ENCODE measurements around the gene CHMP3. TPM values are rescaled to one million over a fixed set of nuclear protein-coding genes. Genes with fewer than 3 reads are reported as not detected.
"Not testable (repeated sequence)": the region's sequence is repeated elsewhere in the genome, so short reads cannot be mapped to it uniquely, and the experiment has no call there.

The CHMP3 gene
- total RNA-seq, 2 donors from 2014 or later, result 53.9 to 70.2 TPM

GRCh38 chr2:86544278-86545099 lies 18.8 kb downstream of the CHMP3 start:
- not testable (repeated sequence) for H3K4me3 Mint-ChIP-seq; ATAC-seq; H3K9me3 ChIP-seq (ENCODE audit: control insufficient read depth, low read length, poor library complexity, severe bottlenecking); DNase-seq; H3K27me3 Mint-ChIP-seq; H3K4me1 Mint-ChIP-seq; H3K36me3 Mint-ChIP-seq (ENCODE audit: low read depth); H3K27ac Mint-ChIP-seq

GRCh38 chr2:86543793-86544192 lies 19.4 kb downstream of the CHMP3 start:
- peaks cover 5% of the 10 kb centered on the region for H3K36me3 Mint-ChIP-seq (ENCODE audit: low read depth)
- H3K27ac Mint-ChIP-seq, result no peak overlapping the region
- ATAC-seq (no peak), DNase-seq (no peak)
- H3K27me3 Mint-ChIP-seq, result no peaks in the 10 kb centered on the region
- peaks cover 5% of the 10 kb centered on the region for H3K4me1 Mint-ChIP-seq
- no peak overlapping the region for H3K4me3 Mint-ChIP-seq
- no peaks in the 10 kb centered on the region for H3K9me3 ChIP-seq (ENCODE audit: control insufficient read depth, low read length, poor library complexity, severe bottlenecking)

GRCh38 chr2:86543335-86543734 lies 19.9 kb downstream of the CHMP3 start:
- Mint-ChIP-seq H3K27ac (no peak overlapping the region), H3K4me1 (peaks cover 5% of the 10 kb centered on the region)

GRCh38 chr2:86542814-86543213 lies 20.4 kb downstream of the CHMP3 start:
- DNase-seq (no peak), ATAC-seq (no peak)
- H3K9me3 ChIP-seq (ENCODE audit: control insufficient read depth, low read length, poor library complexity, severe bottlenecking), result no peaks in the 10 kb centered on the region
- peaks cover 2% of the 10 kb centered on the region for H3K36me3 Mint-ChIP-seq (ENCODE audit: low read depth)
- no peak overlapping the region for H3K4me3 Mint-ChIP-seq
- no peak overlapping the region for H3K27ac Mint-ChIP-seq
- no peaks in the 10 kb centered on the region for H3K27me3 Mint-ChIP-seq
- peaks cover 5% of the 10 kb centered on the region for H3K4me1 Mint-ChIP-seq

More at GRCh38 chr2:86543335-86543734, 19.9 kb downstream of the CHMP3 start:
- no peak for DNase-seq
- H3K9me3 ChIP-seq (ENCODE audit: control insufficient read depth, low read length, poor library complexity, severe bottlenecking), result no peaks in the 10 kb centered on the region
- peaks cover 2% of the 10 kb centered on the region for H3K36me3 Mint-ChIP-seq (ENCODE audit: low read depth)
- no peak overlapping the region for H3K4me3 Mint-ChIP-seq
- no peak for ATAC-seq
- H3K27me3 Mint-ChIP-seq, result no peaks in the 10 kb centered on the region

GRCh38 chr2:86541334-86541733 lies 21.9 kb downstream of the CHMP3 start:
- no peak for ATAC-seq
- no peak overlapping the region for H3K27ac Mint-ChIP-seq
- peaks cover 5% of the 10 kb centered on the region for H3K4me1 Mint-ChIP-seq
- no peak overlapping the region for H3K4me3 Mint-ChIP-seq
- no peaks in the 10 kb centered on the region for H3K9me3 ChIP-seq (ENCODE audit: control insufficient read depth, low read length, poor library complexity, severe bottlenecking)
- H3K27me3 Mint-ChIP-seq, result no peaks in the 10 kb centered on the region
- no peak for DNase-seq
- peaks cover 6% of the 10 kb centered on the region for H3K36me3 Mint-ChIP-seq (ENCODE audit: low read depth)

GRCh38 chr2:86533589-86533988 lies 29.7 kb downstream of the CHMP3 start:
- Mint-ChIP-seq H3K27me3 (no peaks in the 10 kb centered on the region), H3K4me3 (peak overlapping the region; percentile 22), H3K4me1 (peaks cover 14% of the 10 kb centered on the region), H3K27ac (no peak overlapping the region), H3K36me3 (ENCODE audit: low read depth) (peaks cover 6% of the 10 kb centered on the region)
- no peaks in the 10 kb centered on the region for H3K9me3 ChIP-seq (ENCODE audit: control insufficient read depth, low read length, poor library complexity, severe bottlenecking)
- DNase-seq (no peak), ATAC-seq (no peak)

GRCh38 chr2:86525421-86526340 lies 37.6 kb downstream of the CHMP3 start:
- H3K27ac Mint-ChIP-seq, result no peak overlapping the region
- H3K4me3 Mint-ChIP-seq, result no peak overlapping the region
- H3K27me3 Mint-ChIP-seq, result no peaks in the 10 kb centered on the region
- ATAC-seq (no peak), DNase-seq (no peak)
- H3K36me3 Mint-ChIP-seq (ENCODE audit: low read depth), result peaks cover 4% of the 10 kb centered on the region
- H3K4me1 Mint-ChIP-seq, result peaks cover 5% of the 10 kb centered on the region
- H3K9me3 ChIP-seq (ENCODE audit: control insufficient read depth, low read length, poor library complexity, severe bottlenecking), result no peaks in the 10 kb centered on the region

- DNase-seq (no peak), ATAC-seq (no peak)
- Mint-ChIP-seq H3K4me3 (no peak overlapping the region), H3K27ac (no peak overlapping the region), H3K36me3 (ENCODE audit: low read depth) (peaks cover 2% of the 10 kb centered on the region), H3K4me1 (peaks cover 2% of the 10 kb centered on the region), H3K27me3 (no peaks in the 10 kb centered on the region)
- H3K9me3 ChIP-seq (ENCODE audit: control insufficient read depth, low read length, poor library complexity, severe bottlenecking), result no peaks in the 10 kb centered on the region
Measured at GRCh38 chr2:86523491-86523890, 39.8 kb downstream of the CHMP3 start.

GRCh38 chr2:86522711-86523110 lies 40.5 kb downstream of the CHMP3 start:
- no peak overlapping the region for H3K4me3 Mint-ChIP-seq
- no peaks in the 10 kb centered on the region for H3K9me3 ChIP-seq (ENCODE audit: control insufficient read depth, low read length, poor library complexity, severe bottlenecking)
- H3K4me1 Mint-ChIP-seq, result peaks cover 2% of the 10 kb centered on the region
- H3K36me3 Mint-ChIP-seq (ENCODE audit: low read depth), result peaks cover 2% of the 10 kb centered on the region
- DNase-seq (no peak), ATAC-seq (no peak)
- H3K27ac Mint-ChIP-seq, result no peak overlapping the region
- no peaks in the 10 kb centered on the region for H3K27me3 Mint-ChIP-seq

GRCh38 chr2:86521922-86522321 lies 41.3 kb downstream of the CHMP3 start:
- Mint-ChIP-seq H3K4me3 (no peak overlapping the region), H3K27ac (no peak overlapping the region), H3K4me1 (peaks cover 2% of the 10 kb centered on the region), H3K27me3 (no peaks in the 10 kb centered on the region), H3K36me3 (ENCODE audit: low read depth) (peaks cover 2% of the 10 kb centered on the region)
- no peak for ATAC-seq
- no peak for DNase-seq
- H3K9me3 ChIP-seq (ENCODE audit: control insufficient read depth, low read length, poor library complexity, severe bottlenecking), result no peaks in the 10 kb centered on the region

- Mint-ChIP-seq H3K36me3 (ENCODE audit: low read depth) (no peaks in the 10 kb centered on the region), H3K27ac (no peak overlapping the region), H3K4me3 (no peak overlapping the region), H3K27me3 (no peaks in the 10 kb centered on the region), H3K4me1 (no peaks in the 10 kb centered on the region)
- H3K9me3 ChIP-seq (ENCODE audit: control insufficient read depth, low read length, poor library complexity, severe bottlenecking), result no peaks in the 10 kb centered on the region
- DNase-seq (no peak), ATAC-seq (no peak)
Measured at GRCh38 chr2:86520153-86520552, 43.1 kb downstream of the CHMP3 start.

- ATAC-seq (no peak), DNase-seq (no peak)
- H3K27ac Mint-ChIP-seq, result no peak overlapping the region
- H3K4me3 Mint-ChIP-seq, result no peak overlapping the region
- no peaks in the 10 kb centered on the region for H3K27me3 Mint-ChIP-seq
- H3K9me3 ChIP-seq (ENCODE audit: control insufficient read depth, low read length, poor library complexity, severe bottlenecking), result no peaks in the 10 kb centered on the region
- H3K4me1 Mint-ChIP-seq, result peaks cover 3% of the 10 kb centered on the region
- no peaks in the 10 kb centered on the region for H3K36me3 Mint-ChIP-seq (ENCODE audit: low read depth)
Measured at GRCh38 chr2:86519349-86519748, 43.9 kb downstream of the CHMP3 start.

GRCh38 chr2:86518481-86518880 lies 44.8 kb downstream of the CHMP3 start:
- H3K36me3 Mint-ChIP-seq (ENCODE audit: low read depth), result no peaks in the 10 kb centered on the region
- H3K4me1 Mint-ChIP-seq, result peaks cover 3% of the 10 kb centered on the region
- H3K27me3 Mint-ChIP-seq, result no peaks in the 10 kb centered on the region
- H3K4me3 Mint-ChIP-seq, result no peak overlapping the region
- no peaks in the 10 kb centered on the region for H3K9me3 ChIP-seq (ENCODE audit: control insufficient read depth, low read length, poor library complexity, severe bottlenecking)
- no peak overlapping the region for H3K27ac Mint-ChIP-seq
- DNase-seq, result no peak
- peak; percentile 60 for ATAC-seq

Measured in T-helper 17 cell (primary cell).